Midbrain (tissue), 1 donor: ENCODE results near the gene KCNS1.
"Not testable (repeated sequence)": the region's sequence is repeated elsewhere in the genome, so short reads cannot be mapped to it uniquely, and the experiment has no call there.

Experiments
- DNase-seq: peaks from one replicate; lab custom pipeline; 2025; lab: John Stamatoyannopoulos, UW

The KCNS1 gene, protein sequence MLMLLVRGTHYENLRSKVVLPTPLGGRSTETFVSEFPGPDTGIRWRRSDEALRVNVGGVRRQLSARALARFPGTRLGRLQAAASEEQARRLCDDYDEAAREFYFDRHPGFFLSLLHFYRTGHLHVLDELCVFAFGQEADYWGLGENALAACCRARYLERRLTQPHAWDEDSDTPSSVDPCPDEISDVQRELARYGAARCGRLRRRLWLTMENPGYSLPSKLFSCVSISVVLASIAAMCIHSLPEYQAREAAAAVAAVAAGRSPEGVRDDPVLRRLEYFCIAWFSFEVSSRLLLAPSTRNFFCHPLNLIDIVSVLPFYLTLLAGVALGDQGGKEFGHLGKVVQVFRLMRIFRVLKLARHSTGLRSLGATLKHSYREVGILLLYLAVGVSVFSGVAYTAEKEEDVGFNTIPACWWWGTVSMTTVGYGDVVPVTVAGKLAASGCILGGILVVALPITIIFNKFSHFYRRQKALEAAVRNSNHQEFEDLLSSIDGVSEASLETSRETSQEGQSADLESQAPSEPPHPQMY

GRCh38 chr20:45100563-45101245, at the start of gene KCNS1:
Gene KCNS1 (minus strand): TSS chr20:45101127. CDS start chr20:45099236, 1,891 bp downstream.
- DNase-seq = no peak

- no peak for DNase-seq
Observed at GRCh38 chr20:45149062-45149461, 48.1 kb upstream of the KCNS1 start.

DNA sequence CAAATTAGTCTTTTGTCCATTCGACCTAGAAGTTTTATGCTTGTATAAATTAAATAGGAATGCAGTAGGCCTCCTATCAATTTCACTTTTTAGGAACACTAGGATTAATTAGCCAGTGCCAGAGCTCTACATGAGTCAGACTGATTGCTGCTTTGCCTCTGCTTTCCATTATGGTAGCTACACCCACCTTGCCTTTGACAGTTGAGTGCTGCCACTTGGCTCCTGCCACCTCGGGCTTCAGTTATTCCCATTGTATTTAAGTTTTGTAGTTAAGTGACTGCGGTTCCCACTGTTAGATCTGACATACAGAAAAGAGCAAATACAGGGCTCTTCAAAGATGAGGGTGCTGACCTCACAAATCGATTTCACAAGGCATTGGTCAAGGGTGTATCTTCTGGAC, 39.9 kb upstream of the KCNS1 start:
- DNase-seq = no peak

- not testable (repeated sequence) for DNase-seq
Observed at GRCh38 chr20:45139733-45140375, 38.9 kb upstream of the KCNS1 start.

DNA sequence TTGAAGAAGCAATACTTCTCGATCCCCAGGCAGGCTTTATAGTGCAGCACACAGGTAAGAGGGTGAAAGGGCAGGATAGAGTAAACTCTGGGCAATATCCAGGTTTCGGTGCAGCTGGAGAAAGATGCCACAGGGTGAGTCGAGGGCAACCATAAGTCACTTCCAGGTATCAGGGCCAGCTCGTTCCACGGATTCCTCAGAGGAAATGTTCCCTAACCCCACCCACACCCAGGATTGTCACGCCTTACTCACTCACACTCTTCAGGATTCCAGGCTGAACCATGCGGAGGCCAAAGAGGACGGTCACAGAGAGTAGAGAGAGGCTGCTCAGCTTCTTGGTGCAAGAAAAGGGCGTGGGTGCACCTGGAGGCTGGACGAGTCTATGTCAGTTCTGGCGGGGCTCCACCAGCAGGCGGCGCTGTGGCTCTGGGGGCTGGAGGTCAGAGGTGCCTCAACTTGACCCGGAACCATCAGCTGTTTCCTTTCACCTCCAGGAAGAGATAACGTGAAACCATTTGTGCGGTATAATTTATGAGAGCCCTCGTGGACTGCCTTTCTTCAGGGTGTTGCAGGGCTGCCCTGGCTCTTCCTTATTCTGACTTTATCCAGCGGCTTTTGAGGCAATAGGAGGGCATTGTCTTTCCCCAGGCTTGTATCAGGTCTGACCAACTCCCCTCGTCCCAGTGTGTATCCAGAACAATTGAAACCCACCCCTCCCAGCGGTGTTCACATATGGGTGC, 37.8 kb upstream of the KCNS1 start:
- DNase-seq = no peak

DNA sequence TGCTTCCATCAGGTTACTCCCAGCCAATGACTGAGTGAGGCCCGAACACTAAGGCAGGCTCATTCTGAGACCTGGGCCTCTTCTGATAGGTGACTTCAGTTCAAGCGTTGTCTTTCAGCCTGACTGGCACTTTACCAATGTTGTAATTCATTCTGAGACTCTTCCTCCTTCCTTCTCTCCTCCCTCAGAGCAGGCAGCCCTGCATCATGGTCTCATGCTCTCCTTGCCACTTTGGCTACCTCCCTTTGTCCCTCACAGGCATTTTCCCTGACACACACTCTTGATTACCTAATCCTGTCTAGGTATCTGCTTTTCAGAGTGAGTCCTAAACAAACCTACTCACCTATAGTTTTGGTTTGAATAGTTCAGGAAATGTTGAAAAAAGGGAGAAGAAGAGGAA, 36.0 kb upstream of the KCNS1 start:
- no peak for DNase-seq

- no peak for DNase-seq
Observed at GRCh38 chr20:45128099-45128498, 27.2 kb upstream of the KCNS1 start.

- DNase-seq = no peak
Observed at GRCh38 chr20:45124365-45124764, 23.4 kb upstream of the KCNS1 start, which contains the start of gene WFDC12. Gene WFDC12 (minus strand): TSS chr20:45124465. CDS start chr20:45124447, 18 bp downstream.

DNA sequence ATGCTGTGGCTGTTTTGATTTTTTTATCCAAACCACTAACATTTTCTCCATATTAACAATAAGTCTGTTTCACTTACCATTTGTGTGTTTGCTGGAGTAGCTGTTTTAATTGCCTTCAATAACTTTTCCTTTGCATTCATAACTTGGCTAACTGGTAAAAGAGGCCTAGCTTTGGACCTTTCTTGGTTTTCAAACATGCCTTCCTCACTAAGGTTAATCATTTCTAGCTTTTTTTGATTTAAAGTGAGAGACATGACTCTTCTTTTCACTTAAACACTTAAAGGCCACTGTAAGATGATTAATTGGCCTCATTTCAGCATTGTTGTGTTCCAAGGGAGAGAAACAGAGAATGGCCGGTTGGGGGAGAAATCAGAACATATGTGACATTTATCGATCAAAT, 20.5 kb upstream of the KCNS1 start:
- DNase-seq = no peak

- no peak for DNase-seq
Observed at GRCh38 chr20:45119556-45120266, 18.8 kb upstream of the KCNS1 start.

GRCh38 chr20:45118028-45118427, 17.1 kb upstream of the KCNS1 start:
- DNase-seq = no peak

DNA sequence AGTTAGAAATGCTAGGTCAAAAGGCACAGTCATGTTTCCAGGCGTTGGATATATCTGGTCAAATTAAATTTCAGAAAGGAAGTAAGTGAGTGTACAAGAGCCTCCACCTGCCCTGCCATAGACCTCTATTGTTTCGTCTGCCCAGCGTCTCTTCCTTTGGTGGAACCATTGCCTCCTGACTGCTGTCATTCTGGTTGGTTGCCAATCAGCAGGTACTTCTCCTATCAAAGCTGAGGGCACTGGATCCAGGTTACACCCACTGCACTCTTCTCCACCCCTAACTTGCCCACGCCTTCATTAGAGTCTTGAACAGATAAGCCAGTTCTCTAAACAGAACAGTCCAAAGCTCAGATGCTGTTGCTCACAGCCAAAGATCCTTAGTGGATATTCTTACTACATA, 16.7 kb upstream of the KCNS1 start:
- no peak for DNase-seq

DNA sequence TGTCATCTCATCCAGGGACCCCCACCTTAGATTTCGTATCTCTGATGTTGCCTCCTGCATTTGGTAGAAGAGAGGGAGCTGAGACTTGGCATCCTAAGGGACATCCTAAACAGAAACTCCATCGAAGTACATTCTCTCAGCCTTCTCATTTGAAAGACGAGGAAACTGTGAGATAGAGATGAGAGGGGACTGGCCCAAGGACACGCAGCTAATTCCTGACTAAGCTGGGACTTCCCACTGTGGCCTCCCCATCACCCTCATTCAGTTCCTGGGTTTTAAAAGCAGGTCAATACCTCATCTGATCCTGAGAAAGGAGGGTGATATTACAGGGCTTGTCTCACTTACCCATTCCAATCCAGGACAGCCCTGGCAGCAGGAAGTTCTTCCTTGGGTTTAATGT, 14.9 kb upstream of the KCNS1 start:
- no peak for DNase-seq

DNA sequence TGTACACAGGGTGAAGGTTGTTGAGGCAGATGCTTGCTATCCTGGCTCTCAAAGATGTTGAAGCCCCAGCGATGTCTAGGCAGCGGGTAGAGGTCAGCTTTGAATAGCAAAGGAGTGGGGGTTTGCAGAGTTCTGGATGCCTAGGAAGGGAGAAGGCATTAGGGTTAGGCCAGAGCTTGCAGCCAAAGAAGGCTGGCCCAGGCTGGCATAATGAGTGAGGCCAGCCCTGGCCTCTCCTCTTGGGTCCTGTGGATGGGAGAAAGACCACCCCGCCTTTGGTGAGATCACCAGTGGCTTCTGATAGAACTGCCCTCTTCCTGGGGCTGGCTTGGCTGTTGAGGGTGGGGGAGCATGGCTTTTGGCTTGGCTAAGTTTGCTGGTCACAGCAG, 14.5 kb upstream of the KCNS1 start:
- DNase-seq = no peak

DNA sequence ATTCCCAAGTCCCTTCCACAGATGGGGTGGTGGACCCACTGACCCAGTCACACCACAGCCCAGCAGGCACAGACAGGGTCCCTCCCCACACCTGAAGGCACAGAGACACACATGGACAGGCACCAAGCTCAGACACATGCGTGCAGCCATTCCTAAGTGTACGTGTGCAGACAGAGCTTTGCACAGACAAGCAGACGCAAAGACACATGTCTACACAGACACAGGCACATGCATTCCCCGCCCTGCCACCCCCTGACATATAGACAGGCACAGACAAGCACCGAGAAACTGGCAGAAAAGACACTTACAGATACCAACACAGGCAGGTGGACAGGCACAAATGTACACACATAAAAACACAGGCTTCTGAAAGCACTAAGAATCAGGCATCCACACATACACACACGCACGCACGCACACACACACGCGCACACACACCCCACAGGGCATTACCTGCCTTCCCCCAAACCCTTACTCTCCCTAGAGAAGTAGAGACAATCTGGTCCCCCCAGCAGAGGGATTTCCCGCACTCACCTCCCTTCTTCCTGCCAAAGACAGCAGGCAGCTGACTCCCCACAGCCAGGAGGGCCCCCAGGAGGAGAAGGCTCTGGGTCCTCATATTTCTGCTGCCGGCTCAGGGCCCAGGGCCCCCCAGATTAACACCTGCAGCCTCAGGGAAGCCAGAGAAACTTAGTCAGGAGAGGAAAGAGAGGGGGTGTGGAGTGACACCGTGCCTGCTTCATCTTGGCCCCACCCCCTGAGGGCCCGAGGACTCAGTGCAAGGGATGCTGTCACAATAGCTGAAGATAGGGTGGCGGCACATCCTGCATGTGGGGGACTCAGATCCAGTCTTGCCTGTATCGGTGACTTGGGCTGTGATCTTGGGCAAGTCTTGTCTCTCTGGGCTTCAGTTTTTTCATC, 13.8 kb upstream of the KCNS1 start, which contains the start of gene WFDC5:
Gene WFDC5, minus strand, starts transcription at position 710 of the 921 bp plus-strand sequence. Its CDS starts 91 bp downstream, at position 619.
- no peak for DNase-seq

GRCh38 chr20:45113865-45114264, 12.9 kb upstream of the KCNS1 start:
- DNase-seq = no peak

DNA sequence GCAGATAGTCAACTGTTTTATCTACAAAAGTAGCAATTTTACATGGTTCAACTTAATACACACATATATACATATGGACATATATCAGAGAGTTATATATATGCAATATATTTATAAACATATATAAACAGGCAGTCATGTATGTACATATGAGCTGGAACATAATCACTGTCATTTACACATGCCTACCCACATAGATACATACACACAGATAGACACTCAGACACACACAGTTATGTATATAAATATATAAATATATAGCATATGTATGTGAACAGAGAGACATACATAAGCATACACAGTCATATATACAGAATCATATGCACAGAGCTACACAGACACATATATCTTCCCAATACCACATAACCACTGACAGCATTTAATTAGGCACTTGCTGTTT, 11.8 kb upstream of the KCNS1 start:
- DNase-seq = no peak

- no peak for DNase-seq
Observed at GRCh38 chr20:45111799-45112471, 11.0 kb upstream of the KCNS1 start.

DNA sequence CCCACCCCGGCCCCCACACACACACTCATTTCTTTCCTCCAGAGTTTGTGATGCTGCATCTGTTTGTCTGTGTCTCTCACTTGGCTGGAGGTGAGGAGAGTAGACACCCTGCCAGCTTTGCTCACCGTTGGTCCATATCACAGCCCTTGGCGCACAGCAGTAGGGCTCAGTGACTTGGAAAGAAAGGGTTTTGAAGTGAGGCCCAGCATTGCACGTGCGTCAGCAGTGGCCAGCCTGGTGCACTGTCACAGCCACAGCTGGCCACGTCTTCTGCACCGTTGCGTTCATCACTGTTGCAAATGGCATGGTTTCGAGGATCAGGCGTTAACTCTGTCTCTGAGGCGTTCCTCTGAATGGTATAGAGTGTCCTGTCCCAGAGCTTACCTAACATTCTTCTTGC, 10.4 kb upstream of the KCNS1 start:
- DNase-seq = no peak
